Measurements from ENCODE around the gene INTS13.
"Not testable (repeated sequence)": the region's sequence is repeated elsewhere in the genome, so short reads cannot be mapped to it uniquely, and the experiment has no call there.

Gene INTS13

DNA sequence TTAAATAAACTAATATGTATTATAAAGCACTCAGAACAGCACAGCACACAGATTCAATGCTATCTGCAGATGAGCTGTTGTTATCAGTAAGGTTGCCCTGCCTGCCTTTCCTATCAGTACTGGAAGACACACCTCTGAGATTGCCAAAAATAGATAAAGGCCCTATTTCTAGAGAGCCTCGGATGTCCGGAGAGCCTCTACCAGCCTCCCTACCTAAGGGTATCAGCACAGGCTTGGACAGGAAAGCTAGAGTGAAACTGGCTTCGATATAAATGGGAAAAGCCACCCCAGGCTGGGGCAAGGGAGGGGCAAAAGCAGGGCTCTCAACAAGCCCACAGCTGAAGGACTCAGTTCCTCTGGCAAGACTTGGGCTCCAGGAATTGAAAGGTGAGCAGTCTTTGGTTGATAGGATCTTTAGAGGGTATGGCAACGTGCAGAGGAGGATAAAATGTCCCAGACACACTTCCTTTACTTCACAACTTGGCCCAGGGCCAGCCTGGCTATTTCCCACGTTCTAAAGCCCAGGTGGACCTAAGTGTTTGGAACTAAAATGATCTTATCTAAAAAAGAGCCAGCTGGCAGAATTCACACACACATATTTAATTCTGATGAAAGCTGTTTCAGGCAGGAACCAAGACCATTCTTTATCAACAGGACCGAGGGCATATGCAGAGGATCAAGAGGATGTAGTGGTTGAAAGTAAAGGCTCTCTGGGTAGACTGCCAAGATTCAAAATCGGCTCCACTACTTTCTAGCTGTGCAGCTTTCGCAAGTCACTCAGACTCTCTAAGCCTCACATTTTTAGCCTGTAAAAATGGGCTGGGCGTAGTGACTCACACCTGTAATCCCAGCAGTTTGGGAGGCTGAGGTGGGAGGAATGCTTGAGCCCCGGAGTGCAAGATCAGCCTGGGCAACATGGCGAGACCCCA is 67.0 kb downstream of the INTS13 start:
- DNase-seq (ENCODE audit: low read depth) = peak; percentile 90

DNA sequence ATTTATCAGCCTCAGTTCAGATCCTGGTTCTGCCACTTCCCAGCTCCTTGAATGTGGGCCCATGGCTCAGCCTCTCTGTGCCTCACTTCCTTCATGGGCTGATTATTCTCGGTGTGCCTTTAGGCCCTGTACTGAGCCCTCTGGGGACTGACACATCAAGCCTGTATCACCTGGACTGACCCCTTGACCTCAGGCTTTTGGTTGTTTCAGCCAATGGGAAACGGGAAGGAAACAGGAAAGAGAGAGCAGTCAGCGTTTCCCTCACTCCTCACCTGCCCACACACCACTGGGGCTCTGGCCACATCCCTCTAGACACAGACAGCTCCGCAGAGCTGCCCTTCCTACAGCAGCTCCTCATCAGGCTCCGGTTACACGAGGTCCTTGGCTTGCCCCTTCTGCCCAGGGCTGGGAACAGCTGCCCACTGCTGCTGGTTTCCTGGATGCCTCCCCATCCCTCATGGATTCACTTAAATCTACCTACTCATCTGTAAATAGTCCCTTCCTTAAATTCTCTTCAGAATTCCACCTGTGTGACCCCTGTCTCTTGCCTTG is 67.8 kb downstream of the INTS13 start:
- no peak for DNase-seq (ENCODE audit: low read depth)
- H3K4me3 ChIP-seq (ENCODE audit: low read depth, low read length) = no peak overlapping the region
- TF ChIP-seq, protein P1, sequence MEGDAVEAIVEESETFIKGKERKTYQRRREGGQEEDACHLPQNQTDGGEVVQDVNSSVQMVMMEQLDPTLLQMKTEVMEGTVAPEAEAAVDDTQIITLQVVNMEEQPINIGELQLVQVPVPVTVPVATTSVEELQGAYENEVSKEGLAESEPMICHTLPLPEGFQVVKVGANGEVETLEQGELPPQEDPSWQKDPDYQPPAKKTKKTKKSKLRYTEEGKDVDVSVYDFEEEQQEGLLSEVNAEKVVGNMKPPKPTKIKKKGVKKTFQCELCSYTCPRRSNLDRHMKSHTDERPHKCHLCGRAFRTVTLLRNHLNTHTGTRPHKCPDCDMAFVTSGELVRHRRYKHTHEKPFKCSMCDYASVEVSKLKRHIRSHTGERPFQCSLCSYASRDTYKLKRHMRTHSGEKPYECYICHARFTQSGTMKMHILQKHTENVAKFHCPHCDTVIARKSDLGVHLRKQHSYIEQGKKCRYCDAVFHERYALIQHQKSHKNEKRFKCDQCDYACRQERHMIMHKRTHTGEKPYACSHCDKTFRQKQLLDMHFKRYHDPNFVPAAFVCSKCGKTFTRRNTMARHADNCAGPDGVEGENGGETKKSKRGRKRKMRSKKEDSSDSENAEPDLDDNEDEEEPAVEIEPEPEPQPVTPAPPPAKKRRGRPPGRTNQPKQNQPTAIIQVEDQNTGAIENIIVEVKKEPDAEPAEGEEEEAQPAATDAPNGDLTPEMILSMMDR (IDR thresholded peaks at IDR 0.05; ENCODE audit: control insufficient read depth, extremely low read depth, insufficient read depth) = no peak

More for the DNA sequence above, 67.0 kb downstream of the INTS13 start:
- no peak overlapping the region for H3K4me3 ChIP-seq (ENCODE audit: low read depth, low read length)
- TF ChIP-seq, protein P1 (IDR thresholded peaks at IDR 0.05; ENCODE audit: control insufficient read depth, extremely low read depth, insufficient read depth) = no peak

DNA sequence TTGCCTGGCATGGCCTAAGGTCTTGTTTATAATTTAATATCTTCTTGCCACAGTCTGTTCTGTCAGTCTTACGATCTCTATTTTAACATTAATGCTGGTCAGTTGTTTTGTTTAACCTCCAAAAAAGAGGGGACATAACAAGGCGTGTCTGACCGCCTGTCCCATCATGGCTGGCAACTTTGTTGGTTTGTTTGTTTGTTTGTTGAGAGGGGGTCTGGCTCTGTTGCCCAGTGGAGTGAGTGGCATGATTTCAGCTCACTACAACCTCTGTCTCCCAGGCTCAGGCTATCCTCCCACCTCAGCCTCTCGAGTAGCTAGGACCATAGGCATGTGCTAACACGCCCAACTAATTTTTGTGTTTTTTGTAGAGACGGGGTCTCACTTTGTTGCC is 68.7 kb downstream of the INTS13 start:
- TF ChIP-seq, protein P1 (IDR thresholded peaks at IDR 0.05; ENCODE audit: control insufficient read depth, extremely low read depth, insufficient read depth) = no peak
- no peak for DNase-seq (ENCODE audit: low read depth)
- no peak overlapping the region for H3K4me3 ChIP-seq (ENCODE audit: low read depth, low read length)

DNA sequence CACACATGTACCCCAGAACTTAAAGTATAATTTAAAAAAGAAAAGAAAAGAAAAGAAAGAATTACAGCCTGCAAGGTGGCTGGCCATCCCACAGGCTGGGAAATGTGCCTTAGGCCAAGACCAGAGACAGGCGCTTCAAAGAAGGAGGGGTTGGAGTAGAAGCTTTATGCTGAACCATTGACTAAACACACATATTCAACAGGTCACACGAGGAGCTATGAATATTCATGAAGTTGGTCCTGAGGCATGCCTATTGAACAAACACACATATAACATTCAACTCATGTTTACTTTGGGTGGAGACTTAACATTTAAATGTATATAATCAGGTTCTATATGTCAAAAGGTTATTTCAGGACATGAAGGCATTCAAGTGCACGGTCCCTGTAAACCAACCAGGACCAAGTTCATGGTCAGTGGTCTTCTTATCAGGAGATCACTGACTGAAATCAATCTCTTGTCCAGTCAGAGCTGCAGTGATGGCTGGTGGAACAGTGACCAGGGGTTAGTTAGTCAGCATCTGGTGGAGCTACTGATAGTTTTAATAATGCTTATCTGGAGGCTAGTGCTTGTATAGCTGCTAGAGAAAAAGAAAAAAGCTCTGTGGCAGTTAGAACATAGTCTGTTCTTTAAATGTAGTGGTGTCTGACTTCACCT is 69.2 kb downstream of the INTS13 start:
- DNase-seq (ENCODE audit: low read depth) = no peak
- H3K4me3 ChIP-seq (ENCODE audit: low read depth, low read length) = no peak overlapping the region
- TF ChIP-seq, protein P1 (IDR thresholded peaks at IDR 0.05; ENCODE audit: control insufficient read depth, extremely low read depth, insufficient read depth) = no peak

DNA sequence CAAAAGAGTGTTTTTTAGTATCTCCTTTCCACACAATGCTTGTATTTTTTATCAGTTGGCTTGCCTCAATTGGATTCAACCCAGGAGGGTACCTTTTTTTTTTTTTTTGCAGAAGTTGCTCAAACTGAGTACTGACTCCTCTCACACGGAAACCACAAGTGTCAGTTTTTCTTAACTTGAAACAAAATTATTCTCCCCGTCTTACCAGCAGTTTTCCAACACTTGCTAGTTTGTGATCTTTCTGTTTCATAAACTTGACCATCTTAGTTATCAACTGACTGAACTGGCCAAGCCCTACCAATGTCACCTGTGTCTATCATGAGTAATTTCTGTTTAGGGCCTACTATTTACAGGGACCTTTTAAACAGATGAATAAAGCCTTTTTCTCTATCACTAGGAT is 70.7 kb downstream of the INTS13 start:
- DNase-seq (ENCODE audit: low read depth) = no peak
- TF ChIP-seq, protein P1 (IDR thresholded peaks at IDR 0.05; ENCODE audit: control insufficient read depth, extremely low read depth, insufficient read depth) = no peak
- H3K4me3 ChIP-seq (ENCODE audit: low read depth, low read length) = no peak overlapping the region

DNA sequence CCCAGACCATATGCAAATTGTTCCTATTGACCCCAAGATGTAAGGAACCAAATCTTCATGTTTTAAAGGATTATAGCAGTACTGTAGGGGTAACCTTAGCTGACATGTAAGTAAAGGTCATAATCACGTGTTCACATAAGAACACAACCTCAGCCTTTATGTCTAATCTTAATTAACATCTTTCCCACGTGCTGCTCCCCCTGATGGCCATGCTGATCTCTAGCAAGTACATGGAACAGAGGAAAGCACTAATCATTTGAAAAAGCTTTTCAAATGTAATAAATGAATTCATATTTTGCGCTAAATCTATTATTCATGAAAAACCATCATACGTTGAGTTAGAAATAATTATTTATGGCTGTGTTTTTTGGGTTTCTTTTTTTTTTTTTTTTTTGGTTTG is 74.3 kb downstream of the INTS13 start:
- TF ChIP-seq, protein P1 (IDR thresholded peaks at IDR 0.05; ENCODE audit: control insufficient read depth, extremely low read depth, insufficient read depth) = peak; percentile 28; the same call in 1 of the 2 replicates
- DNase-seq (ENCODE audit: low read depth) = no peak
- no peak overlapping the region for H3K4me3 ChIP-seq (ENCODE audit: low read depth, low read length)

DNA sequence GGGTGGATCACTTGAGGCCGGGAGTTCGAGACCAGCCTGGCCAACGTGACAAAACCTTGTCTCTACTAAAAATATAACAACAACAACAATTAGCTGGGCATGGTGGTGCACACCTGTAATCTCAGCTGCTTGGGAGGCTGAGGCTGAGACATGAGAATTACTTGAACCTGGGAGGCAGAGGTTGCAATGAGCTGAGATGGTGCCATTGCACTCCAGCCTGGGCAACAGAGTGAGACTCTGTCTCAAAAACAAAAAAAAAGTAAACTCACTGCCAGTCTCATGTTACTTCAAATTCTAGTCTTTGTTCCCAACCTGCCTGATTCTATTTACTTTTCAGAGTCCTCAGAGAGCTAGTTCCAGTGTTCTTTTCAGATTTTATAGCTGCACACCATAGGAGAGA is 75.0 kb downstream of the INTS13 start:
- not testable (repeated sequence) for DNase-seq (ENCODE audit: low read depth); H3K4me3 ChIP-seq (ENCODE audit: low read depth, low read length)
